Measurements from ENCODE around the gene MMP10. TPM values are rescaled to one million over a fixed set of nuclear protein-coding genes. Genes with fewer than 3 reads are reported as not detected.

MMP10 gene
- total and polyA plus RNA-seq, 2 experiments from 2014 or later: 0.10 TPM; not detected in 1

GRCh38 chr11:102751673-102752072 is 28.8 kb downstream of the MMP10 start (continued):
- no peak for TF ChIP-seq EZH2phosphoT487 (IDR thresholded peaks at IDR 0.05; ENCODE audit: unreplicated experiment)
- no peak for TF ChIP-seq ZNF114 (CRISPR knock-in tag; IDR thresholded peaks at IDR 0.05)
- TF ChIP-seq ZNF331 (CRISPR knock-in tag; IDR thresholded peaks at IDR 0.05; ENCODE audit: low read depth): no peak
- TF ChIP-seq REST (IDR thresholded peaks at IDR 0.05; ENCODE audit: unreplicated experiment): no peak
- no peak for TF ChIP-seq STAT1 (IDR thresholded peaks at IDR 0.05; ENCODE audit: unreplicated experiment)
- TF ChIP-seq EZH2 (IDR thresholded peaks at IDR 0.05; ENCODE audit: low read depth, unreplicated experiment): no peak
- no peak for TF ChIP-seq CREB1 (CRISPR knock-in tag; IDR thresholded peaks at IDR 0.05; ENCODE audit: low read depth)
- no peak for TF ChIP-seq POLR2AphosphoS5 (IDR thresholded peaks at IDR 0.05; ENCODE audit: low read depth)
- no peak for TF ChIP-seq ETS1 (IDR thresholded peaks at IDR 0.05)
- TF ChIP-seq CTCF (conservative IDR thresholded peaks at IDR 0.05; ENCODE audit: low read depth in 2 of 2): no peak

GRCh38 chr11:102749101-102749722 is 31.2 kb downstream of the MMP10 start:
- peaks cover 23% of the 10 kb centered on the region for H3K4me1 Mint-ChIP-seq
- no peaks in the 10 kb centered on the region for H4K20me1 ChIP-seq (replicated peaks; ENCODE audit: insufficient read depth)
- H3K9me2 ChIP-seq (ENCODE audit: insufficient read depth): no peaks in the 10 kb centered on the region
- H3K4me3 Mint-ChIP-seq: no peak overlapping the region
- H3K27me3 Mint-ChIP-seq (ENCODE audit: insufficient read depth, low read depth, poor library complexity): no peaks in the 10 kb centered on the region
- H3K27ac ChIP-seq (ENCODE audit: low read depth): no peak overlapping the region
- H2AFZ ChIP-seq: no peak overlapping the region
- H3K27ac Mint-ChIP-seq: no peak overlapping the region
- H3K4me2 ChIP-seq: 0 out of 2 replicates have a peak overlapping the region, but pooled peaks have one; percentile 5
- TF ChIP-seq CTCF (conservative IDR thresholded peaks at IDR 0.05; ENCODE audit: low read depth in 2 of 2) (peak in 1 of 2 experiments; percentile 50; a peak in 2 of 4 replicates), REST (IDR thresholded peaks at IDR 0.05; ENCODE audit: unreplicated experiment) (no peak)
- H3K36me3 ChIP-seq (ENCODE audit: insufficient read depth): no peaks in the 10 kb centered on the region
- H3K9me3 Mint-ChIP-seq: peaks cover 17% of the 10 kb centered on the region
- peak overlapping the region; percentile 30; the same call in 1 of the 2 replicates for H3K4me3 ChIP-seq
- peaks cover 35% of the 10 kb centered on the region for H3K4me1 ChIP-seq (ENCODE audit: insufficient read depth)
- H3K79me2 ChIP-seq (replicated peaks; ENCODE audit: insufficient read depth): no peaks in the 10 kb centered on the region; the same call in 1 of the 2 replicates
- ATAC-seq (no peak), DNase-seq (ENCODE audit: low spot score) (no peak)
- H3F3A ChIP-seq (replicated peaks; ENCODE audit: low read depth): no peaks in the 10 kb centered on the region
- H3K36me3 Mint-ChIP-seq (ENCODE audit: low read depth): peaks cover 6% of the 10 kb centered on the region; the same call in 1 of the 3 replicates
- H3K27me3 ChIP-seq (ENCODE audit: insufficient read depth): no peaks in the 10 kb centered on the region

Measured in GM23338 (cell line).